ENCODE data around the gene TAC4.

The TAC4 gene

DNA sequence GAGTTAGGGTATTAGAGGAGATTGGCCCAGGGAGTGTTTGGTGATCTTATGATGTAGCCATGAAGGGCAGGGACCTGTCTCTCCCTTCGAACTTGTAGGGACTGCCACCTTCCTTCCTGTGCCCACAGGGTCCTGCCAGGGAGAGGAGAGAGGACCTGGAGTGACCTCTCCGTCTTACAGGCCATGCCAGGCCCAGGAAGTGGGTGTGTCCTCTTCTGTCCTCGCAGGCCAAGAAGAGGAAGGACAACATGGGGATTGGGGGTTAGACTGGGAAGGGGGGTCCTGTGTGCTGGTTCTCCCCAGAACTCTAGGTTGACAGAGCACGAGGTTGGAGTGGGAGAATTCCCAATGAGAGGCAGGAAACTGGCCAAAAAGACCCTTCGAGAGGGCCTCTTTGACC is 43.4 kb upstream of the TAC4 start:
- TF ChIP-seq, protein P1, sequence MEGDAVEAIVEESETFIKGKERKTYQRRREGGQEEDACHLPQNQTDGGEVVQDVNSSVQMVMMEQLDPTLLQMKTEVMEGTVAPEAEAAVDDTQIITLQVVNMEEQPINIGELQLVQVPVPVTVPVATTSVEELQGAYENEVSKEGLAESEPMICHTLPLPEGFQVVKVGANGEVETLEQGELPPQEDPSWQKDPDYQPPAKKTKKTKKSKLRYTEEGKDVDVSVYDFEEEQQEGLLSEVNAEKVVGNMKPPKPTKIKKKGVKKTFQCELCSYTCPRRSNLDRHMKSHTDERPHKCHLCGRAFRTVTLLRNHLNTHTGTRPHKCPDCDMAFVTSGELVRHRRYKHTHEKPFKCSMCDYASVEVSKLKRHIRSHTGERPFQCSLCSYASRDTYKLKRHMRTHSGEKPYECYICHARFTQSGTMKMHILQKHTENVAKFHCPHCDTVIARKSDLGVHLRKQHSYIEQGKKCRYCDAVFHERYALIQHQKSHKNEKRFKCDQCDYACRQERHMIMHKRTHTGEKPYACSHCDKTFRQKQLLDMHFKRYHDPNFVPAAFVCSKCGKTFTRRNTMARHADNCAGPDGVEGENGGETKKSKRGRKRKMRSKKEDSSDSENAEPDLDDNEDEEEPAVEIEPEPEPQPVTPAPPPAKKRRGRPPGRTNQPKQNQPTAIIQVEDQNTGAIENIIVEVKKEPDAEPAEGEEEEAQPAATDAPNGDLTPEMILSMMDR (IDR thresholded peaks at IDR 0.05; ENCODE audit: low read depth, low read length): no peak
- H3K4me1 ChIP-seq: no peaks in the 10 kb centered on the region
- H3K27me3 ChIP-seq: peaks cover 6% of the 10 kb centered on the region
- no peak overlapping the region for H3K4me3 ChIP-seq (ENCODE audit: low read depth, low read length)
- DNase-seq: no peak
- no peaks in the 10 kb centered on the region for H3K9me3 ChIP-seq
- H3K36me3 ChIP-seq: no peaks in the 10 kb centered on the region

DNA sequence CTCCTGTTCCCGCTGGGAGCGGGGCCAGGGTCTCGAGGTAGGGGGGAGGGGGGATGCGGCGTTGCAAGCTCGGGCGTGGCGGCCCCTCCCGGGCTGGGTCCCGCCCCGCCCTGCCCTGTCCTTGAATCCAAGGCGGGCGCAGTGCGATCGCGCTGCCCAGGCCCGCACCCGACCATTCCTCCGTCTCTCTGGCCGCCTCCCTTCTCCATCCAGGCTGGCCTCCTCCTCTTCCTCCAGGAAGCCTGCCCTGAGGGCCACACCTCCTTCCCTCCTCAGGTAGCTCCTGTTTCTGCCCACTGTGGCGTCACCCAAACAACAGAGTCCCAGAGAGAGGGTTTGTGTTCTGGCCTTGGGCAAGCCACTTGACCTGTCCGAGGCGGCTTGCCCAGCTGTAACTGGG is 43.0 kb upstream of the TAC4 start:
- Histone ChIP-seq H3K36me3 (no peaks in the 10 kb centered on the region), H3K4me1 (no peaks in the 10 kb centered on the region), H3K4me3 (ENCODE audit: low read depth, low read length) (no peak overlapping the region), H3K27me3 (peaks cover 6% of the 10 kb centered on the region), H3K9me3 (no peaks in the 10 kb centered on the region)
- TF ChIP-seq, protein P1 (IDR thresholded peaks at IDR 0.05; ENCODE audit: low read depth, low read length): no peak
- no peak for DNase-seq

DNA sequence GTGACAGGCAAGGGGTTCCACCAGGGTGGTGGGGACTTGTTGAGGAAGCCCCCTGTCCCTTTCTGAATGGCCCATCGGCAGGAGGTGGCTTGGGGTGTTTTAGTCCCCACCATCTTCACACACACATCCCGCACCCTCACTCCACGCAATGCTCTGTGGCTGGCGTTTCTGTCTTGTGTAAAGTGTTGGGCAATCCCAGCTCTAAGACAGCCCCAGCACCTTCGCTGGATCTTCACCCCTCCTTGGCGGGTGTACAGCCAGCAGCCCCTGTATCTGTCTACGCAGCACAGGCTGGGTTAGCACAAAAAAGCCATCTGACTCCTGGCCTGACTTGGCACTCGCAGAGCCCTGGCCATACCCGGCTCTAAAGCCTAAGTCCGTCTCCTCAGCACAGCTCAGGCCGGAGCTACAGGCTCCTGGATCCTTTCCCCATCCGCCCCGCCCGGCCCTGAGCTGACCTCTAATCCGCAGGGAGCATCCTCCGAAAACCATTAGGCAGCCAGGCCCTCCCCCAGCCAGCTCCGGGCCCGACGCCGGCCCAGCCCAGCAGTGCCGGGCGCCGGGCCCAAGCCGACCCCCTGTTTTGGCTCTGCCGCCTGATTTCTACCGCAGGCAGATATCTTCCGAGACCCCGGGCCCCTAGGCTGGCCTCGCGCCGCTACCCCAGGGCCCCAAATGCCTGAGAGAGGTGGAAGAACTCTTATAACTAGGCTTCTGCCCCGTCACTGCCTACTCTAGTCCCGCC is 42.4 kb upstream of the TAC4 start:
- H3K9me3 ChIP-seq: no peaks in the 10 kb centered on the region
- TF ChIP-seq, protein P1 (IDR thresholded peaks at IDR 0.05; ENCODE audit: low read depth, low read length): no peak
- peaks cover 6% of the 10 kb centered on the region for H3K27me3 ChIP-seq
- H3K4me1 ChIP-seq: no peaks in the 10 kb centered on the region
- DNase-seq: no peak
- H3K36me3 ChIP-seq: no peaks in the 10 kb centered on the region
- no peak overlapping the region for H3K4me3 ChIP-seq (ENCODE audit: low read depth, low read length)

DNA sequence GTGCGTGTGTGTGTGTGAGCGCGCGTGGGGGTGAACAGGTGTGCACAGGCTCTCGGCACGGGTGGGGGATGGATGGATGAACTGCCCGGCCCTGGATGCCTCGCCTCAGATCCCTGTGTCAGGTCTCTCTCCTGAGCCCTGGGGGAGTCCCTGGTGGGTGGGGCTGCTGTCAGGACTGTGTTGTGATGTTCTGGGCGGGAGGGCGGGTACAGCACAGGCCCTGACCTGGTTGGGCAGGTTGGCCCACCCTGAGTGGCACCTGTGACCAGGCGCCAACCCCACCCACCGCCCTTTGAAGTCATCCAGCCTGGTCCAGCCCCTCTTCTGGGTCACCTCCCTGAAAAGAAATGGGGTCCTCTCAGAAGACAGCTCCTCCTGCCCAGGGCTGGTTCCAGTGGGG is 41.6 kb upstream of the TAC4 start:
- H3K36me3 ChIP-seq: no peaks in the 10 kb centered on the region
- no peak overlapping the region for H3K4me3 ChIP-seq (ENCODE audit: low read depth, low read length)
- H3K4me1 ChIP-seq: no peaks in the 10 kb centered on the region
- no peak for DNase-seq
- H3K9me3 ChIP-seq: no peaks in the 10 kb centered on the region
- TF ChIP-seq, protein P1 (IDR thresholded peaks at IDR 0.05; ENCODE audit: low read depth, low read length): no peak
- H3K27me3 ChIP-seq: peaks cover 6% of the 10 kb centered on the region

DNA sequence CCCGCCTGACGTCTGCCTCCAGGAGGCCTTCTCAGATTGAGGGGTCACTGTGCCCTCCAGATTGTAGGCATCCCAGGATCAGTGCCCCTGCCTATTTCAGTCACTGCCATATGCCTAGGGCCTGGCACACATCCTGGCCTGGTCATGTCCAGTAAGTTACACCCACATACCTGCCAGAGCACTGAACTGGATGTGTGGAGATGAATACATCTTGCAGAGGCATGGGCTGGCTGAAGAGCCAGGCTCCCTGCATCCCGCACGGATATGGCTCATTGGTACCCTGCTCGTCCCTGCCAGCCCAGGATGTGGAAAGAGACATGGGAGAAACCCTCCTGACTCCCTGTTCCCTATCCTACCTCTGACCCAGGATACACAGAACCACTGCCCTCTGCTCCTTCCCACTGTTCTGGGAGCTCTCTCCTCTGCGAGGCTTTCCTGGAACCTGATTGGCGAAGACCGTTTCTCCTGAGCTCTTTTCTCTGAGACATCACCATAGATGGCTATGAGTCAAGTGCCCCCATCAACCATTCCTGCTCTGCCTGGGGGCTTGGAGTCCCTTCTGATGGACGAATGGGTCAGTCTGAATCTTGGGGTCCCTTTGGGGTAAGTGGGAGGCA is 40.0 kb upstream of the TAC4 start:
- H3K4me1 ChIP-seq: no peaks in the 10 kb centered on the region
- no peaks in the 10 kb centered on the region for H3K9me3 ChIP-seq
- DNase-seq: no peak
- H3K4me3 ChIP-seq (ENCODE audit: low read depth, low read length): no peak overlapping the region
- no peaks in the 10 kb centered on the region for H3K36me3 ChIP-seq
- H3K27me3 ChIP-seq: peaks cover 3% of the 10 kb centered on the region
- TF ChIP-seq, protein P1 (IDR thresholded peaks at IDR 0.05; ENCODE audit: low read depth, low read length): no peak

DNA sequence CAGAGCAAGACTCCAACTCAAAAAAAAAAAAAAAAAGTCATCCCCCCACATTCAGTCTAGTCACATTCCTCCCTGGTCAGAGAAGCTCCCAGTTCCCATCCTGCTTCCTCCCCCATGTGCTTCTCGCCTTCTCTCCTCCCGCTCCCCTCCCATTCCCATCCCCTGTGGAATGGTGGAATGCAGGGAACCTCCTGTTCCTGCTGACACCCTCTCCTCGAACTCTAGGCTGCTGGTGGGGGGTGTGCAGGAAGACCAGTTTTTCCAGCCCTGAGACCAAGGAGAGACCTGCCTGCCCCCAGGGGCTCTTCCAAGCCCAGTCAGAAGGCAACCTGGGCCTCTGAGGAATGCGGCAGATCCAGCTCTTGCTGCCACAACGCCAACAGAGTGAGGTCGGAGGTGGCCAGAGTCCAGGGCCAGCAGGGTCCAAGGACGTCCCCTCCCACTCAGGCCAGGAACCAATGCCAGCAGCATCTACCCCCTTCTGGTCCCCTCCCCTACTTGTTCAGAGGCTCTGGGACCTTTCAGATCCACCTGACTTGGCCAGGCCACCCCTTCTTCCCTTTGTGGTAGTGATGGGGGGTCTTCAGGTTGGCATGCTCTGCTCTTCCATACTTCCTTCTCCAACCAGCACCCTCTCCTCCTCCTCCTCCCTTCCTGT is 39.3 kb upstream of the TAC4 start:
- TF ChIP-seq, protein P1 (IDR thresholded peaks at IDR 0.05; ENCODE audit: low read depth, low read length): no peak
- no peak for DNase-seq
- peaks cover 7% of the 10 kb centered on the region for H3K27me3 ChIP-seq

More for the DNA sequence above, 39.3 kb upstream of the TAC4 start:
- H3K9me3 ChIP-seq: no peaks in the 10 kb centered on the region
- H3K4me3 ChIP-seq (ENCODE audit: low read depth, low read length): no peak overlapping the region
- H3K36me3 ChIP-seq: no peaks in the 10 kb centered on the region
- H3K4me1 ChIP-seq: no peaks in the 10 kb centered on the region

All from BE2C (cell line).